Endothelial cell of umbilical vein (primary cell): ENCODE data around the gene TMPRSS3.

Experiments used
- CTCF ChIP-seq, 2 donors: IDR thresholded peaks; 1 replicate in 1 of 2; 2 replicates in 1 of 2; pipeline ENCODE4 v1.5.1; 2011; ENCODE audit warnings: low read length in 2 of 2, mild to moderate bottlenecking in 2 of 2, moderate library complexity in 2 of 2, control low read depth in 1 of 2, inconsistent platforms in 1 of 2, low read depth in 1 of 2; ENCODE audit not compliant: insufficient read depth in 1 of 2; ENCODE audit errors: extremely low read depth in 1 of 2
- EZH2 ChIP-seq: IDR thresholded peaks from 2 replicates; pipeline ENCODE4 v1.6.1; 2012; ENCODE audit warnings: borderline replicate concordance, low read depth, mild to moderate bottlenecking, moderate library complexity, low read length, inconsistent platforms; ENCODE audit not compliant: severe bottlenecking
- FOS ChIP-seq: IDR thresholded peaks from 2 replicates; pipeline ENCODE4 v1.6.1; 2011; ENCODE audit warnings: mild to moderate bottlenecking, low read length, moderate library complexity, borderline replicate concordance; ENCODE audit not compliant: insufficient read depth
- GATA2 ChIP-seq: IDR thresholded peaks from 2 replicates; pipeline ENCODE4 v1.7.0; 2011; ENCODE audit warnings: low read depth, mild to moderate bottlenecking, moderate library complexity, mixed read lengths, low read length; ENCODE audit not compliant: insufficient read length, insufficient read depth
- JUN ChIP-seq: IDR thresholded peaks from 2 replicates; pipeline ENCODE4 v1.6.1; 2011; ENCODE audit warnings: borderline replicate concordance, low read depth; ENCODE audit not compliant: insufficient read length, insufficient read depth
- MAX ChIP-seq: IDR thresholded peaks from 2 replicates; pipeline ENCODE4 v1.6.1; 2011; ENCODE audit not compliant: insufficient read depth, insufficient read length
- POLR2A ChIP-seq: IDR thresholded peaks from 2 replicates; pipeline ENCODE4 v1.6.1; 2012; ENCODE audit warnings: low read depth, mild to moderate bottlenecking, control low read depth, low read length
- POLR2AphosphoS5 ChIP-seq: IDR thresholded peaks from 2 replicates; pipeline ENCODE4 v1.6.1; 2012; ENCODE audit warnings: low read depth, mild to moderate bottlenecking, control low read depth, low read length, moderate library complexity; ENCODE audit not compliant: insufficient read depth

- no peak for TF ChIP-seq CTCF (IDR thresholded peaks at IDR 0.05; ENCODE audit: extremely low read depth in 1 of 2, insufficient read depth in 1 of 2, low read depth in 1 of 2, low read length in 2 of 2)
- TF ChIP-seq POLR2AphosphoS5: no peak
- no peak for TF ChIP-seq EZH2
- TF ChIP-seq POLR2A: no peak
- TF ChIP-seq MAX: no peak
- no peak for TF ChIP-seq GATA2
- TF ChIP-seq FOS: no peak
- TF ChIP-seq JUN: no peak
These were observed 8.7 kb upstream of the TMPRSS3 start for GRCh38 chr21:42404539-42404938.
